HL-60/S4 (cell line): ENCODE data around the gene ROR2.

ENCODE experiments used
- in situ Hi-C: fragments of 300-500 bp; cut with MboI; formaldehyde crosslinking; loops from 2 replicates; pipeline ENCODE4 v1.14.3; 2022; ENCODE audit warnings: low sequenced_read_pairs

ROR2 gene

DNA sequence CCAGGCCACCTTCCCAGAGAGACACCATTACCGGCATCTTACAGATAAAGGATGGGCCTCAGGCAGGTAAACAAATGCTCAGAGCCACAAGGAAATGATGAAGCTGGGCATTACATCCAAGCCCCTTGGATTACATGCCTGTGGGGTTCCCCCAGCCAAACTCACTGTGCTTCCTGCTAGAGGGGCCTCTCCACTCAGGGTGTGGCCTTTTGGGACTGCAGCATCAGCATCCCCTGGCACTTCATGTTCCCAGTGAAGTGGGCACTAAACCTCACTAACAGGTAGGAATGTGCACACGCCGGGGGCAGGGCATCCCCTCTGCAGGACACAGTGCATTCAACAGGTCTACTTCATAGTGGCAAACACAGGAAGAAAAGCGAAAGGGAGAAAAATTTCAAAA lies 125.9 kb downstream of the ROR2 start:
- in situ Hi-C loops, result no loop called here

GRCh38 chr9:91820949-91821880 lies 128.8 kb downstream of the ROR2 start:
- in situ Hi-C loops, result no loop called here

GRCh38 chr9:91820126-91820750 lies 129.8 kb downstream of the ROR2 start:
- in situ Hi-C loops, result no loop called here

GRCh38 chr9:91818647-91819403 lies 131.2 kb downstream of the ROR2 start:
- in situ Hi-C loops, result no loop called here

DNA sequence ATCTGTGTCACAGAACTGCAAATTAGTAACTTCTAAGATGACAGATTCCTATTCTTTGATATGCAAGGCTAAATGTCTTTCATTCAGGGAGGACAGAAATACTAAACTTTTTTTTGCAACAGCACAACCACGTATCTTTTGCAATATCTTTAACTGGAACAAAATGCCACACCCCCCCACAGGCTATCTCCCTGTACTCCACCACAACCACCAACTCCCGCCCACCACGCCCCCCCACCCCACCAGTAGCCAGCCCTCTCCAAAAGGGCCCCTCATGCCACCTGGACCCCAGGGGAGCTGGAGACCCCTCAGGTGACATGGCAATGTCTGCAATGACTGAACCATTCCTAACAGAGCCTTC lies 131.8 kb downstream of the ROR2 start:
- in situ Hi-C loops, result no loop called here

- in situ Hi-C loops, result no loop called here
These were observed 132.4 kb downstream of the ROR2 start for GRCh38 chr9:91817493-91818224.

DNA sequence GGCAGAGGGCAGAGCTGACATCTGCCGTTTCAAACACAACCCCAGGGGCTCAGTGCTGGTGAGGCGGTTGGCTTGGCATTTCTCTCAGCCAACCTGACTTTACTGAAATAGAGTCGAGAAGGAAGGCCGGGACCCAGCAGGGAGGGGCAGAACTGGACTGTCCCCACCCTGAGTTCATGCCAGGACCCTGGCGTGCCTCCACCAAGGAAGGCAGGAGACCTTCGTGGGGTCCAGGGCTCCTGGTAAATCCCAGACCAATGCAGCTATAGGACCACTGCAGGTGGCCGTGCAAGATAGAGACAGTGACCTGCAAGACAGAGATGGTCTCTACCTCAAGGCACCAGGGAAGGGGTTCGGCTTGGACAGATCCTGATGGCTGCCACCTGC lies 132.9 kb downstream of the ROR2 start:
- in situ Hi-C loops, result no loop called here

GRCh38 chr9:91816356-91816755 lies 133.7 kb downstream of the ROR2 start:
- in situ Hi-C loops, result no loop called here

DNA sequence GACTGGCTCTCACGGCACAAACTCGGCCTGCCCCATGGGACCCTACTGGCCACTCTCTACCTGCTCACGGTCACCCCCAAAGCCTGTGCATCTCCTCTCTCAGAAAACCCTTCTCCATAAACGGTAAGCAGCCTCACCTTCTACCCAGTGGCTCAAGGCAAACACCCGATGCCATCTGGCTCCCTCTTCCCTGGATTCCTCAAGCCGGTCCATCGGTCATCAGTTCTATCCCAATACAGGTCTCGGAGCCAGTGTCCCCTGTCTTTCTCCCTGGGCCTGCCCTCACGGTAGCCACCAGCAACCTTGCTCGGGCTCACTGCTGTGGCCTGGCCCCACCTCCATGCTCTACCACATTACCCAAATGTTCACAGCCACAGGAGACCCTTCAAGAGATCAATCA lies 134.1 kb downstream of the ROR2 start:
- in situ Hi-C loops, result no loop called here

- in situ Hi-C loops, result no loop called here
These were observed 135.3 kb downstream of the ROR2 start for GRCh38 chr9:91814753-91815152.

DNA sequence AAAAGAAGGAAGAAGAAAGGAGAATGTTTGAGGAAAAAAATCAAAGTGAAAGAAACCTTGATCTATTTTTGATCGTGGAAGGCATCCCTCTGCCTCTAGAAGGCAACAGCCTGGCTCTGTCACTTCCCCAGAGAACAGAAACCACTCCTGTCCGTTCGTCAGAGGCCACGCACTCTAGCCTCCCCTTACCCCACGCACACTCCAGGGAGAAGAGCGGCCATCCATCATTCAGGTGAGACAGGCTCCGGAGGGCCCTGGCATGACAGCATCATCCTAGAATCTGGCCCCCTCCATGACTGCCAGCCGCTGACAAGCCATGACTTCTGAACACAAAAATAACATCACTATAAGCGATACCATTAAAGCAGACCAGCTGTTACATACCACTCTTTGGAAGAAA lies 135.8 kb downstream of the ROR2 start:
- in situ Hi-C loops, result no loop called here

GRCh38 chr9:91813176-91813795 lies 136.7 kb downstream of the ROR2 start:
- in situ Hi-C loops, result no loop called here

- in situ Hi-C loops, result no loop called here
These were observed 137.8 kb downstream of the ROR2 start for GRCh38 chr9:91812191-91812590.

- in situ Hi-C loops, result no loop called here
These were observed 138.8 kb downstream of the ROR2 start for GRCh38 chr9:91811024-91811909.

DNA sequence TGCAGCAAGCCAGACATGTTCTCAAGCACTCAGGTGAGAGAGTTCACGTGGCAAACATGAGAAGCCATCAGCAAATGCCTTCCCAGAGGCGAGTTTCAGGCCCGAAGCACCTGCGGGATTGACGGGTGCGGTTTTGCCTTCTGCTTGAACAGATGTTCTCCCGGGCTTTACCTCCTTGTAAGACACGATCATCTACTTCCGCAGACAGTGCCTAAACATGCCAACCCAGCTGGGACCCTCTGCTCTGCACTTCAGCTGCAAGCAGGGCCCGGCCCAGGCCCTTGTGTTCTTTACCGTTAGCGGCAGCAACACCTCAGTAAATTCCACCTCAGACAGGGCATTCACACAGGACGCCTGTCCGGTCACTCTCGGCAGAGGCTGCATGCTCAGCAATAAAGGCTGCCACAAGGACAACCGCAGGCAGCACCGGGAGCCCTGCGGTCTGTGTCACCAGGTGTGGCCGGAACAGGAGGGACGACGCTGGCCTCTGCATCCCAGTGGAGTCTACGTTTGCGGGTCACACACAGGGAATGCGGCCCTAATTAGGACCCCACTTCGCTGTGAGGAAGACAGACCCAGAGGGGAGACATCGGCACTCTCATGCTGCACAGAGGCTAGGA lies 139.6 kb downstream of the ROR2 start:
- in situ Hi-C loops, result no loop called here

- in situ Hi-C loops, result no loop called here
These were observed 140.3 kb downstream of the ROR2 start for GRCh38 chr9:91809581-91810285.

DNA sequence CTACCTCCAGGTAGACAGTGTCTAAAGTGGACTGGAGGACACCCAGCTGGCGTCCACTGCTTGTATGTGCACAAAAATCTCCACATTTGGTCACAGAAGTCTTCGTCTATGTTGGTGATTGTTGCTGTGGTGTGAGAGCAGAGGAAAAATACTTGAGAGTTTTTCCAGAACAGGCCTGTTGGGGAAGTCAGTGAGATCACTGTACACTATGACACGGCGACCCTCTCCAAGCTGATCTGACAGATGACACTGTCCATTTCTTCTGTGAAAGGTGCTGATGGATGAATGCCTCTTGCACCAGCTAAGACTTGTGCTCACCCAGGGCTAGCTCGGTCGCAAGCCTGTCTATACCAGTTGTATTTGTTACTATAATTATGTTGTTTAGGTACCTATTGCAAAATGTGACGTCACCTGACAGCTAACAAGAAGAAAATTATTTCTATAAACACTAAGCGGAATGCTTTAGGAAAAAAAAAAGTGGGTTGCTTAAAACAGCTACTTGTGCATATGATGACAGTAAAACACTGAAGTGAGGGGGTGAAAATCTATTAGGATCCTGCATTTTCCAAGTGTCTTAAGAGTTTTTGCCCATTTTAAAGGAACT lies 142.3 kb downstream of the ROR2 start:
- in situ Hi-C loops, result no loop called here

DNA sequence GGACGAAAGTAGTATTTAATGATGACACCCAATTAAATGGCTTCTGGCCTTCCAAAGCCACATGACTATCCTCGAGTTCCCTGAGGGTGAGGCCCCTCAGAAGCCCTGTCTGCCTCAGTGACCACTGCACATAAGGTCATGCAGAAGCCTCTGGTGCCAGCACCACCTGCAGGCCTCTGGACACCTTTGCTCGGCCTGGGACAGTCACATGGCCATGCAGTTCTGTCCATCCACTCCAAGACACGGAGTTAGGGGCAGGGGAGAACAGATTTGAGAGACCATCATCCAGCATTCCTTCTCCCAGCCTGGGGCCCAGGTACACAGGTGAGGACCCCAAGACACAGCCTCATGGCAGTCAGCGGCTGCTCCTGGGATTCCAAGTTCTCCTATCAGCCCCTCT lies 145.0 kb downstream of the ROR2 start:
- in situ Hi-C loops, result no loop called here
